Neural cell (in vitro differentiated cells): ENCODE results near the gene PAX1. TPM values are rescaled to one million over a fixed set of nuclear protein-coding genes. Genes with fewer than 3 reads are reported as not detected.

ENCODE experiments used
- H2AFZ ChIP-seq: fragments of 200-600, 300-800 bp; sonication (generic), shearing (Covaris generic); 2 replicates; pipeline ENCODE4 v1.6.0; 2014; ENCODE audit warnings: low read depth, mild to moderate bottlenecking, antibody characterized with exemption, low read length, moderate library complexity
- H3F3A ChIP-seq: fragments of 200-600 bp; shearing (Covaris generic); 2 replicates; pipeline ENCODE4 v1.6.1; 2016; ENCODE audit warnings: mild to moderate bottlenecking, moderate library complexity, mixed read lengths, antibody characterized with exemption, low read length; ENCODE audit not compliant: insufficient read depth, poor library complexity, severe bottlenecking
- H3K27ac ChIP-seq: fragments of 200-600, 300-800 bp; sonication (generic), shearing (Covaris generic); 2 replicates; pipeline ENCODE4 v1.5.1; 2014; ENCODE audit warnings: mild to moderate bottlenecking, low read length, moderate library complexity
- H3K27me3 ChIP-seq: fragments of 300-800, 200-600 bp; sonication (generic), shearing (Covaris generic); 2 replicates; pipeline ENCODE4 v1.6.0; 2014; ENCODE audit warnings: mild to moderate bottlenecking, low read depth, low read length, moderate library complexity; ENCODE audit not compliant: insufficient read depth
- H3K36me3 ChIP-seq: fragments of 300-800, 200-600 bp; sonication (generic), shearing (Covaris generic); 2 replicates; pipeline ENCODE4 v1.5.1; 2014; ENCODE audit warnings: mild to moderate bottlenecking, antibody characterized with exemption, low read length, moderate library complexity; ENCODE audit not compliant: insufficient read depth
- H3K4me2 ChIP-seq: fragments of 300-800, 200-600 bp; sonication (generic), shearing (Covaris generic); 2 replicates; pipeline ENCODE4 v1.6.0; 2014; ENCODE audit warnings: mild to moderate bottlenecking, low read length
- H3K4me3 ChIP-seq: fragments of 300-800, 200-600 bp; sonication (generic), shearing (Covaris generic); 2 replicates; pipeline ENCODE4 v1.5.1; 2014; ENCODE audit warnings: mild to moderate bottlenecking, low read length, moderate library complexity
- H3K79me2 ChIP-seq: fragments of 200-600 bp; shearing (Covaris generic); replicated peaks from 2 replicates; pipeline ENCODE4 v1.6.0; 2014; ENCODE audit warnings: mild to moderate bottlenecking, low read length, moderate library complexity; ENCODE audit not compliant: insufficient read depth
- H3K9ac ChIP-seq: fragments of 300-800, 200-600 bp; sonication (generic), shearing (Covaris generic); 2 replicates; pipeline ENCODE4 v1.6.1; 2016; ENCODE audit warnings: mild to moderate bottlenecking, low read length, mixed read lengths
- H3K9me2 ChIP-seq: fragments of 200-600 bp; shearing (Covaris generic); 2 replicates; pipeline ENCODE4 v1.6.1; 2016; ENCODE audit warnings: mild to moderate bottlenecking, low read length, mixed read lengths; ENCODE audit not compliant: insufficient read depth
- H3K9me3 ChIP-seq: fragments of 200-600, 300-800 bp; sonication (generic), shearing (Covaris generic); 2 replicates; pipeline ENCODE4 v1.6.1; 2016; ENCODE audit warnings: mild to moderate bottlenecking, mixed run types, low read length, moderate library complexity, mixed read lengths
- H4K20me1 ChIP-seq: fragments of 200-600 bp; shearing (Covaris generic); 2 replicates; pipeline ENCODE4 v1.6.1; 2016; ENCODE audit warnings: mild to moderate bottlenecking, mixed run types; ENCODE audit not compliant: insufficient read depth
- CTCF ChIP-seq: fragments of 450-650 bp; IDR thresholded peaks from 2 replicates; pipeline ENCODE4 v1.5.1; 2014; ENCODE audit warnings: antibody characterized with exemption, mild to moderate bottlenecking, moderate library complexity; ENCODE audit not compliant: poor library complexity, severe bottlenecking
- EP300 ChIP-seq: fragments of 450-650 bp; conservative IDR thresholded peaks from 2 replicates; pipeline ENCODE4 v1.6.1; 2014; ENCODE audit warnings: antibody characterized with exemption, mild to moderate bottlenecking, moderate library complexity; ENCODE audit not compliant: poor library complexity, severe bottlenecking
- EZH2 ChIP-seq: fragments of 200-600, 300-800 bp; shearing (Covaris generic), sonication (generic); IDR thresholded peaks from 2 replicates; pipeline ENCODE4 v1.6.1; 2014; ENCODE audit warnings: antibody characterized with exemption, low read length, borderline replicate concordance, mild to moderate bottlenecking; ENCODE audit not compliant: insufficient read depth, poor library complexity, severe bottlenecking
- MXI1 ChIP-seq: fragments of 450-650 bp; conservative IDR thresholded peaks from 2 replicates; pipeline ENCODE4 v1.6.1; 2014; ENCODE audit warnings: antibody characterized with exemption, mild to moderate bottlenecking; ENCODE audit not compliant: poor library complexity, severe bottlenecking
- POLR2AphosphoS5 ChIP-seq: IDR thresholded peaks from 2 replicates; pipeline ENCODE4 v1.6.1; 2012
- RAD21 ChIP-seq: fragments of 450-650 bp; conservative IDR thresholded peaks from 2 replicates; pipeline ENCODE4 v1.6.1; 2014; ENCODE audit warnings: antibody characterized with exemption, mild to moderate bottlenecking, moderate library complexity
- REST ChIP-seq: IDR thresholded peaks from 2 replicates; pipeline ENCODE4 v1.6.1; 2012; ENCODE audit warnings: borderline replicate concordance
- SMC3 ChIP-seq: fragments of 450-650 bp; conservative IDR thresholded peaks from 2 replicates; pipeline ENCODE4 v1.6.1; 2014; ENCODE audit warnings: antibody characterized with exemption, mild to moderate bottlenecking, moderate library complexity; ENCODE audit not compliant: poor library complexity
- TAF1 ChIP-seq: IDR thresholded peaks from 2 replicates; pipeline ENCODE4 v1.6.1; 2012; ENCODE audit warnings: low read depth
- polyA plus RNA-seq: library from polyadenylated mRNA; depleted of rRNA; stranded (reverse); fragments of >200 nt; gene quantifications from 2 replicates; pipeline ENCODE4 v1.2.3, GENCODE V29; 2014

The PAX1 gene
- polyA plus RNA-seq, 1 donor from 2014 or later: not detected

GRCh38 chr20:21663465-21663864, 42.0 kb upstream of the PAX1 start:
- Histone ChIP-seq H3K9me3 (no peaks in the 10 kb centered on the region), H3K9me2 (no peaks in the 10 kb centered on the region), H3K4me2 (no peak overlapping the region), H3K4me3 (no peak overlapping the region), H3K9ac (no peak overlapping the region), H3K79me2 (no peaks in the 10 kb centered on the region), H4K20me1 (no peaks in the 10 kb centered on the region), H3K27ac (no peak overlapping the region), H3K27me3 (no peaks in the 10 kb centered on the region), H2AFZ (no peak overlapping the region), H3K36me3 (no peaks in the 10 kb centered on the region), H3F3A (no peaks in the 10 kb centered on the region)
- no peak for TF ChIP-seq REST
- no peak for TF ChIP-seq RAD21
- no peak for TF ChIP-seq EP300
- TF ChIP-seq CTCF: no peak
- TF ChIP-seq POLR2AphosphoS5: no peak
- TF ChIP-seq MXI1: no peak
- TF ChIP-seq SMC3: no peak
- no peak for TF ChIP-seq EZH2
- no peak for TF ChIP-seq TAF1

GRCh38 chr20:21665687-21666446, 39.6 kb upstream of the PAX1 start:
- TF ChIP-seq RAD21: no peak
- no peak for TF ChIP-seq TAF1
- TF ChIP-seq SMC3: no peak
- TF ChIP-seq EZH2: no peak
- TF ChIP-seq MXI1: no peak
- no peak for TF ChIP-seq POLR2AphosphoS5
- TF ChIP-seq EP300: no peak
- no peak for TF ChIP-seq CTCF
- TF ChIP-seq REST: no peak
- H3K79me2 ChIP-seq: no peaks in the 10 kb centered on the region
- no peak overlapping the region for H3K27ac ChIP-seq
- H3K9me2 ChIP-seq: no peaks in the 10 kb centered on the region
- H4K20me1 ChIP-seq: no peaks in the 10 kb centered on the region
- no peak overlapping the region for H2AFZ ChIP-seq
- H3K9me3 ChIP-seq: no peaks in the 10 kb centered on the region
- no peak overlapping the region for H3K4me3 ChIP-seq
- H3K9ac ChIP-seq: no peak overlapping the region
- H3K36me3 ChIP-seq: no peaks in the 10 kb centered on the region
- H3K27me3 ChIP-seq: no peaks in the 10 kb centered on the region
- H3K4me2 ChIP-seq: no peak overlapping the region
- no peaks in the 10 kb centered on the region for H3F3A ChIP-seq
